Mammary epithelial cell (primary cell): Measurements from ENCODE around the gene IQGAP2.

Experiments used
- EZH2 ChIP-seq: IDR thresholded peaks from 2 replicates; pipeline ENCODE4 v1.6.1; 2012; ENCODE audit warnings: low read length, inconsistent platforms, borderline replicate concordance
- TF ChIP-seq, protein P1 (sequence below), 2 donors: IDR thresholded peaks in 1 of 2; conservative IDR thresholded peaks in 1 of 2; 2 replicates each; pipeline ENCODE4 v1.5.1; 2011 to 2012; ENCODE audit warnings: inconsistent platforms in 2 of 2, low read length in 2 of 2, mild to moderate bottlenecking in 2 of 2, control low read depth in 1 of 2, low read depth in 1 of 2; ENCODE audit not compliant: insufficient read depth in 1 of 2; ENCODE audit errors: extremely low read depth in 1 of 2

DNA sequence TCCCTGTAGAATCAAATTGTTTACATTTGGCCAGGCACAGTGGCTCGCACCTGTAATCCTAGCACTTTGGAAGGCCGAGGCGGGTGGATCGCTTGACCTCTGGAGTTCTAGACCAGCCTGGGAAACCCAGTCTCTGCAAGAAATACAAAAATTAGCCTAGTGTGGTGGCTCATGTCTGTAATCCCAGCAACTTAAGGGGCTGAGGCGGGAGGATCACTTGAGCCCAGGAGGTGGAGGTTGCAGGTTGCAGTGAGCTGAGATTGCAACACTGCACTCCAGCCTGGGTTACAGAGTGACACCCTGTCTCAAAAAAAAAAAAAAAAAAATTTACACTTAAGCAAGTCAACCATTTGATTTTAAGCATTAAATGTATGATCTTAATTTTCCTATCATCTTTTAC lies 17.5 kb upstream of the IQGAP2 start:
- TF ChIP-seq, protein P1, sequence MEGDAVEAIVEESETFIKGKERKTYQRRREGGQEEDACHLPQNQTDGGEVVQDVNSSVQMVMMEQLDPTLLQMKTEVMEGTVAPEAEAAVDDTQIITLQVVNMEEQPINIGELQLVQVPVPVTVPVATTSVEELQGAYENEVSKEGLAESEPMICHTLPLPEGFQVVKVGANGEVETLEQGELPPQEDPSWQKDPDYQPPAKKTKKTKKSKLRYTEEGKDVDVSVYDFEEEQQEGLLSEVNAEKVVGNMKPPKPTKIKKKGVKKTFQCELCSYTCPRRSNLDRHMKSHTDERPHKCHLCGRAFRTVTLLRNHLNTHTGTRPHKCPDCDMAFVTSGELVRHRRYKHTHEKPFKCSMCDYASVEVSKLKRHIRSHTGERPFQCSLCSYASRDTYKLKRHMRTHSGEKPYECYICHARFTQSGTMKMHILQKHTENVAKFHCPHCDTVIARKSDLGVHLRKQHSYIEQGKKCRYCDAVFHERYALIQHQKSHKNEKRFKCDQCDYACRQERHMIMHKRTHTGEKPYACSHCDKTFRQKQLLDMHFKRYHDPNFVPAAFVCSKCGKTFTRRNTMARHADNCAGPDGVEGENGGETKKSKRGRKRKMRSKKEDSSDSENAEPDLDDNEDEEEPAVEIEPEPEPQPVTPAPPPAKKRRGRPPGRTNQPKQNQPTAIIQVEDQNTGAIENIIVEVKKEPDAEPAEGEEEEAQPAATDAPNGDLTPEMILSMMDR (conservative IDR thresholded peaks at IDR 0.05 in 1 of 2, IDR thresholded peaks at IDR 0.05 in 1 of 2; ENCODE audit: extremely low read depth in 1 of 2, insufficient read depth in 1 of 2, low read depth in 1 of 2, low read length in 2 of 2), result no peak
- TF ChIP-seq EZH2, result no peak
